ENCODE results near the gene CAMK1D.
A peak's percentile ranks its signal among the peaks of the same experiment; 100 is the strongest.

Gene CAMK1D

DNA sequence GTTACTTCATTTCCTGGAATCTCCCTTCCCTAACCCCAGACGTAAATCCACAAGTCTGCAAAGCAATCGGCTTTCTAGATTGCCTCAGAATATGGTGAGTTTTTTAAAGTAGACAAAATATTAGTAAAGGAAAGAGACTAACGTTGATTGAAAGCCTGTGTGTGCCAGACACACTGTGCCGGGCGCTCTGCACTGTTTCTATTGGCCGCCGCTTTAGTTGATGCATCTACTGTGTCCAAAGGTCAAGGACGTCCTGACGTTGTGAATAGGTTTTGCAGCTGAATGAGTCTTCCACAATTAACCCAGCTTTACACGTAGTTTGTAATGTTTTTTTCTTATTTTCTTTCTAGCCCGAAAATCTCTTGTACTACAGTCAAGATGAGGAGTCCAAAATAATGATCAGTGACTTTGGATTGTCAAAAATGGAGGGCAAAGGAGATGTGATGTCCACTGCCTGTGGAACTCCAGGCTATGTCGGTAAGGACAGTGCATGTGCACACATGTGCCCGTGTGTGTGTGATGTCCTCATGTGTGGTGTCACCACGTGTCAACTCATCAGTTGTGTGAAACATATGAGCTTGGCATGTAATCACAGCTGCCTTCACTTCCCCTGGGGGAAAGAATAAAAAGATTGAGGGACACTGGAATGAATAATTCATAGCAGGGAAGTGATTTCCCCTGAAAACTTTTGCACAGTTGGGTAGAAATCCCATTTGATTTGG, 420.1 kb downstream of the CAMK1D start:
- H3K27ac Mint-ChIP-seq: peak overlapping the region in 2 of 3 experiments; percentile 60 to 72
- peaks cover 6% of the 10 kb centered on the region for H3K27me3 Mint-ChIP-seq (ENCODE audit: low read depth)
- peaks cover 4% of the 10 kb centered on the region for H3K36me3 Mint-ChIP-seq (ENCODE audit: low read depth)
- H3K9me3 Mint-ChIP-seq: no peaks in the 10 kb centered on the region
- H3K4me3 Mint-ChIP-seq: no peak overlapping the region
- H3K4me1 Mint-ChIP-seq: peaks cover 39% of the 10 kb centered on the region
- TF ChIP-seq, protein P1, sequence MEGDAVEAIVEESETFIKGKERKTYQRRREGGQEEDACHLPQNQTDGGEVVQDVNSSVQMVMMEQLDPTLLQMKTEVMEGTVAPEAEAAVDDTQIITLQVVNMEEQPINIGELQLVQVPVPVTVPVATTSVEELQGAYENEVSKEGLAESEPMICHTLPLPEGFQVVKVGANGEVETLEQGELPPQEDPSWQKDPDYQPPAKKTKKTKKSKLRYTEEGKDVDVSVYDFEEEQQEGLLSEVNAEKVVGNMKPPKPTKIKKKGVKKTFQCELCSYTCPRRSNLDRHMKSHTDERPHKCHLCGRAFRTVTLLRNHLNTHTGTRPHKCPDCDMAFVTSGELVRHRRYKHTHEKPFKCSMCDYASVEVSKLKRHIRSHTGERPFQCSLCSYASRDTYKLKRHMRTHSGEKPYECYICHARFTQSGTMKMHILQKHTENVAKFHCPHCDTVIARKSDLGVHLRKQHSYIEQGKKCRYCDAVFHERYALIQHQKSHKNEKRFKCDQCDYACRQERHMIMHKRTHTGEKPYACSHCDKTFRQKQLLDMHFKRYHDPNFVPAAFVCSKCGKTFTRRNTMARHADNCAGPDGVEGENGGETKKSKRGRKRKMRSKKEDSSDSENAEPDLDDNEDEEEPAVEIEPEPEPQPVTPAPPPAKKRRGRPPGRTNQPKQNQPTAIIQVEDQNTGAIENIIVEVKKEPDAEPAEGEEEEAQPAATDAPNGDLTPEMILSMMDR (IDR thresholded peaks at IDR 0.05; ENCODE audit: unreplicated experiment in 3 of 3): no peak

DNA sequence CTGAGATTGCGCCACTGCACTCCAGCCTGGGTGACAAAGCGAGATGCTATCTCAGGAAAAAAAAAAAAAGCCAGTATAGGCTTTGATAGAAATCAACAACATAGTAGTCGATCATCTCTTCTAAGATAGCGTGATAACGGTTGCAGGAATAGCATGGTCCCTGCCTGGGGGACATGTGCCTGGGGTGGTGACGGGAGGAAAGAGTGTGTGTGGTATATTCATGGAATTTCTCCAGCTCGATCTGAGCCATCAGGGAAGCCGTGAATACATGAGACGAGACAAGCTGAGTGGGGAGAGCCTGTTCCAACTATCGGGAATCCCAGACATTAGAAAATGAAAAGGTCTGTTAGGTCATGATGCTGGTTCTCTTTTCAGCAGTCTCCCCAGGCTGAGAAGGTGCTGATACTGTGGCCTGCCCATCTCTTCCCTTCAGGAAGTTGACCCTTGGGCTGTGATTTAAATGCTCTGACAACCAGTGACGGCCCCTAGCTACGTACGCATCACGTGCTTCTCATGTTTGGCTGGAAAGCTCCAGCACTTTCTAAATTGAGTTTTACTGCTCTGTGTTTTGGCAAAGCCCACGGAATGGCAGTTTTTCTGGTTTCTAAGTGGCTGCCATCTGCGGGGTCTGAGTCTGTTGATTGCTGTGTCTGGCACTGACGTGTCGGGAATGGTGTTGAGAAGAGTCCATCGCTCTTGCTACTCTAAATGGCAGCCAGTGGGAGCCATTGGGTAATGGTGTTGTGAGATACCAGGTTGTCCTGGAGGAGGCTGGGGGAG, 422.8 kb downstream of the CAMK1D start:
- Mint-ChIP-seq H3K4me3 (no peak overlapping the region), H3K27ac (no peak overlapping the region), H3K36me3 (ENCODE audit: low read depth) (peaks cover 4% of the 10 kb centered on the region), H3K9me3 (no peaks in the 10 kb centered on the region), H3K27me3 (ENCODE audit: low read depth) (peaks cover 4% of the 10 kb centered on the region), H3K4me1 (peaks cover 38% of the 10 kb centered on the region)
- TF ChIP-seq, protein P1 (IDR thresholded peaks at IDR 0.05; ENCODE audit: unreplicated experiment in 3 of 3): no peak

DNA sequence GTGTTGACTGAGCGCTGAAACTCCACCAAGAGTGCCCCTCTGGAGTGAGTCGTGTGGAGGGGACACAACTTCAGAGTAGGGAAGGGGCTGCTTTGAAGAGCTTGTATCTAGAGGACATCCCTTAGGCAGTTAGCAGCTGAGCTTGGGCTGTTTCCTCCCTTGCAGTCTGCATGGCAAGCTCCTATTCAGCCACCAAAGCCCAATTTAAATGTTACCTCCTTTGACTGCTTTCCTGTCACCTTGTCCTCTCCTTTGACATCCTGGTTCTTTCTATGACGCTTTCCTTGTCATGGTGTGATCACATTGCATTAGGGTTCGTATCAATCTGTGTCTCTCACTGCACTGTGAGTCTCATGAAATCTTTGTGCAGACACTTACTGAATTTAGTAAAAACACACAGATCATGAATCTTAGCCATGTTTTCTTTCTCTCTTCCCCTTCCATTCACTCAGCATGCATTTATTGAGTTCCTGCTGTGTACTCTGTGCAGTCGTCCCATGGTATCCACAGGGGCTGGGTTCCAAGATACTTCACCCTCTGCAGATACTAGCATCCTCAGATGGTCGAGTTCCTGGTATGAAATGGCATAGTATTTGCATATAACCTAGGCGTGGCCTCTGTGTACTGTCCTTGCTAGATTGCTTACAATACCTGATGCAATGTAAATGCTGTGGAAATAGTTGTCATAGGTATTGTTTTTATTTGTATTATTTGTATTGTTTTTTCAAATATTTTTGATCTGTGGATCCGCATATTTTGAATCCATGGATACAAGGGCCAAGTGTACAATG, 423.6 kb downstream of the CAMK1D start:
- no peaks in the 10 kb centered on the region for H3K9me3 Mint-ChIP-seq
- H3K4me1 Mint-ChIP-seq: peaks cover 32% of the 10 kb centered on the region
- no peak overlapping the region for H3K4me3 Mint-ChIP-seq
- H3K36me3 Mint-ChIP-seq (ENCODE audit: low read depth): peaks cover 4% of the 10 kb centered on the region
- H3K27me3 Mint-ChIP-seq (ENCODE audit: low read depth): peaks cover 4% of the 10 kb centered on the region
- no peak overlapping the region for H3K27ac Mint-ChIP-seq
- TF ChIP-seq, protein P1 (IDR thresholded peaks at IDR 0.05; ENCODE audit: unreplicated experiment in 3 of 3): no peak

DNA sequence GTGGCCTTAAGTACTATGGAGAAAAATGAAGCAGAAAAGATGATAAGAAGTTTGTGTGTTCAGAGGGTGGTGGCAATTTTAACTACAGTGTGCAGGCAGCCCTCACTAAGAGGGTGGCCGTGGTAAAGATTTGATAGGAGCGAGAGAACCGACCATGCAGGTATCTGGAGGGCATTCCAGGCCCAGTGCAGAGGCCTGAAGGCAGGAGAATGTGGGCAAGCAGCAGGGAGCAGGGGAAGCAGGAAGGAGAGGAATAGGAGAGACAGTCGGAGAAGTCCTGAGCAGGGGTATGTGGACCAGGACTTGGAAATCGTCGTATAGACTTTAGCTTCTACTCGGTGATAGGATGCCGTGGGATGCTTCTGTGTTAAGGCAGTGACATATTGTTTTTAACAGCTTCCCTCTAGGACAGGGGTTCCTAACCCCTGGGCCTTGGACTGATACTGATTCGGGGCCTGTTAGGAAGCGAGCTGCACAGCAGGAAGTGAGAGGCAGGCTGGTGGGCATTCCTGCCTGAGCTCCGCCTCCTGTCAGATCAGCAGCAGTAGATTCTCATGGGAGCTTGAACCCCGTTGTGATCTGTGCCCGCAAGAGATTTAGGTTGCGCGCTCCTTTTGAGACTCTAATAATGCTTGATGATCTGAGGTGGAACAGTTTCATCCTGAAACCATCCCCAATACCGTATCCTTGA, 425.0 kb downstream of the CAMK1D start:
- Mint-ChIP-seq H3K4me1 (peaks cover 18% of the 10 kb centered on the region), H3K27ac (peak overlapping the region; percentile 3 to 58 (median 26)), H3K27me3 (ENCODE audit: low read depth) (peaks cover 4% of the 10 kb centered on the region)

More for the DNA sequence above, 425.0 kb downstream of the CAMK1D start:
- no peak overlapping the region for H3K4me3 Mint-ChIP-seq
- TF ChIP-seq, protein P1 (IDR thresholded peaks at IDR 0.05; ENCODE audit: unreplicated experiment in 3 of 3): no peak
- H3K9me3 Mint-ChIP-seq: no peaks in the 10 kb centered on the region
- peaks cover 4% of the 10 kb centered on the region for H3K36me3 Mint-ChIP-seq (ENCODE audit: low read depth)
